ENCODE data around the gene NPHP1. TPM values are rescaled to one million over a fixed set of nuclear protein-coding genes. Genes with fewer than 3 reads are reported as not detected.
A peak's percentile ranks its signal among the peaks of the same experiment; 100 is the strongest.
"Not testable (repeated sequence)": the region's sequence is repeated elsewhere in the genome, so short reads cannot be mapped to it uniquely, and the experiment has no call there.

The NPHP1 gene
- polyA plus RNA-seq, 1 experiment = 5.4 TPM

- TF ChIP-seq, protein P1, sequence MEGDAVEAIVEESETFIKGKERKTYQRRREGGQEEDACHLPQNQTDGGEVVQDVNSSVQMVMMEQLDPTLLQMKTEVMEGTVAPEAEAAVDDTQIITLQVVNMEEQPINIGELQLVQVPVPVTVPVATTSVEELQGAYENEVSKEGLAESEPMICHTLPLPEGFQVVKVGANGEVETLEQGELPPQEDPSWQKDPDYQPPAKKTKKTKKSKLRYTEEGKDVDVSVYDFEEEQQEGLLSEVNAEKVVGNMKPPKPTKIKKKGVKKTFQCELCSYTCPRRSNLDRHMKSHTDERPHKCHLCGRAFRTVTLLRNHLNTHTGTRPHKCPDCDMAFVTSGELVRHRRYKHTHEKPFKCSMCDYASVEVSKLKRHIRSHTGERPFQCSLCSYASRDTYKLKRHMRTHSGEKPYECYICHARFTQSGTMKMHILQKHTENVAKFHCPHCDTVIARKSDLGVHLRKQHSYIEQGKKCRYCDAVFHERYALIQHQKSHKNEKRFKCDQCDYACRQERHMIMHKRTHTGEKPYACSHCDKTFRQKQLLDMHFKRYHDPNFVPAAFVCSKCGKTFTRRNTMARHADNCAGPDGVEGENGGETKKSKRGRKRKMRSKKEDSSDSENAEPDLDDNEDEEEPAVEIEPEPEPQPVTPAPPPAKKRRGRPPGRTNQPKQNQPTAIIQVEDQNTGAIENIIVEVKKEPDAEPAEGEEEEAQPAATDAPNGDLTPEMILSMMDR (IDR thresholded peaks at IDR 0.05; ENCODE audit: low read depth, low read length) = peak; percentile 69
- peaks cover 2% of the 10 kb centered on the region for H3K27me3 ChIP-seq (ENCODE audit: control insufficient read depth, insufficient read depth, low read length)
- H3K4me3 ChIP-seq (ENCODE audit: low read depth, low read length) = peak overlapping the region; percentile 53
- CTCF ChIA-PET = interaction anchor here (0.7 to 1.9 kb wide), 6 partner anchors 9 to 41 kb away, joined by 3 to 24 read pairs (median 4); no protein-coding TSS in a partner anchor
- no peak overlapping the region for H3K27ac ChIP-seq (ENCODE audit: low read depth, low read length)
- no peaks in the 10 kb centered on the region; the same call in 1 of the 2 replicates for H3K9me3 ChIP-seq (ENCODE audit: control insufficient read depth, insufficient read depth, low read length)
- POLR2A ChIA-PET = interaction anchor here (0.6 kb wide), 1 partner anchor 10 kb away, joined by 4 read pairs; no protein-coding TSS in a partner anchor
- DNase-seq (ENCODE audit: low read depth, low spot score) = no peak
Measured at GRCh38 chr2:110116033-110116710, 88.6 kb downstream of the NPHP1 start.

DNA sequence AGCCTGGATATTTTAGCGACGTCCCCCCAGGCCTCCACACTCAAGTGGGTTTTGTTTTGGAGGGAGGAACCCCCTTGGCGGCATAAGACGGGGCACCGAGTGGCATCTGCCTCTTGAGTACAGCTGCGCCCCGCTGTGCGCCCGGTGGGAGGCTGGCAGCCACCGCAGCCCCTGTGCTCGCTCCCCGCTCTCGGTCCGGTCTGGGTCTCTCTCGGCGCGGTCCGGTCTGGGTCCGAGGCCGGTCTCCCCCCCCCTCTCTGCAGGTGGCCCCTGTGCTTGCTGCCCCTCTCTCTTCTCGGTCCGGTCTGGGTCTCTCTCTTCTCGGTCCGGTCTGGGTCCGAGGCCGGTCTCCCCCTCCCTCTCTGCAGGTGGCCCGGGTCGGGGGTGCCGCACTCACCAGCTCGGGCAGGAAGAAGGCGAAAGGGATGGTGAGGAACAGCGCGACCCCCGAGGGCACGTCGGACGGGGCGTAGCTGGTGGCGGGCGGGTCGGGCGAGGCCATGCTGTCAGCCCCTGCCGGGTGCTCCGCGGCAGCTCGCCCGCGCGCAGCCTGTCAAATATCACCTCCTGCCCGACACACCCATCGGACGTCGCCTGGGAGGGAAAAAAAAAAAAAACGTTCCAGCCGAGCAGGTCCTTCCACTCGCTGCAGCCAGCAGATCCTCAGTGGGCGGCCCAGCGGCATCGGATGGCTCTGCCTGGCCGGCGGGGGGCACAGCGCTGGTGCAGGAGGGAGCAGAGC lies 89.4 kb downstream of the NPHP1 start, which contains the start of gene MALL:
Gene MALL, minus strand, starts transcription at position 532 of the 742 bp plus-strand sequence. Its CDS starts 30 bp downstream, at position 502.
- Histone ChIP-seq H3K4me3 (ENCODE audit: low read depth, low read length) (peak within 1 kb of the TSS; percentile 53), H3K27me3 (ENCODE audit: control insufficient read depth, insufficient read depth, low read length) (peaks cover 2% of the 10 kb centered on the region), H3K27ac (ENCODE audit: low read depth, low read length) (no peak within 1 kb of the TSS), H3K9me3 (ENCODE audit: control insufficient read depth, insufficient read depth, low read length) (no peaks in the 10 kb centered on the region; the same call in 1 of the 2 replicates)
- ChIA-PET CTCF (interaction anchor here (0.7 to 1.9 kb wide), 7 partner anchors 9 to 874 kb away, joined by 3 to 24 read pairs (median 4); no protein-coding TSS in a partner anchor), POLR2A (interaction anchor here (0.7 to 1.1 kb wide), 2 partner anchors 9 to 587 kb away, joined by 4 to 6 read pairs; no protein-coding TSS in a partner anchor)
- TF ChIP-seq, protein P1 (IDR thresholded peaks at IDR 0.05; ENCODE audit: low read depth, low read length) = no peak
- no peak for DNase-seq (ENCODE audit: low read depth, low spot score)

DNA sequence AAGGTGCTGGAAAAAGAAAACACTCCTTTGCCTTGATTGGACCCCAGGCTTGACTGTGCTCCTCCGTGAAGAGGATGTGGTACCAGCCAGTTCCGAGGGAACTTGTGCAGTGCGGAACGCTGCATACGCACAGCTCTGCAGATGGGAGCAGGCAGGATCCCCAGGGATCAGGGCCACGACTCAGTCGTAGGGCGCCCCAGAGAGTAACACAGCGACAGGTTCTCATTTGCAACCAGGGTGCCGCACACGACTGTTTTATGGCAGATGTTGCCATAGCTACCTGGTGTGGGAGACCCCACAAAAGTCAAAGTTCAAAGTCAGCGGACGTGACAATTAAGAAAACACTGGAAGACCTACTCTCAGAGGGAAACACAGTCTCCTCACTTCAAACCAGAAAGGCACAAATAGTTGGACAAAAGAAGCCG lies 90.0 kb downstream of the NPHP1 start:
- peaks cover 2% of the 10 kb centered on the region for H3K27me3 ChIP-seq (ENCODE audit: control insufficient read depth, insufficient read depth, low read length)
- DNase-seq (ENCODE audit: low read depth, low spot score) = no peak
- ChIA-PET CTCF (interaction anchor here (1.5 to 1.9 kb wide), 2 partner anchors 8 to 42 kb away, joined by 3 to 24 read pairs; no protein-coding TSS in a partner anchor), POLR2A (interaction anchor here (1.1 kb wide), 1 partner anchor 8 kb away, joined by 6 read pairs; no protein-coding TSS in a partner anchor)
- no peak overlapping the region for H3K27ac ChIP-seq (ENCODE audit: low read depth, low read length)
- TF ChIP-seq, protein P1 (IDR thresholded peaks at IDR 0.05; ENCODE audit: low read depth, low read length) = no peak
- H3K4me3 ChIP-seq (ENCODE audit: low read depth, low read length) = no peak overlapping the region
- H3K9me3 ChIP-seq (ENCODE audit: control insufficient read depth, insufficient read depth, low read length) = no peaks in the 10 kb centered on the region; the same call in 1 of the 2 replicates

DNA sequence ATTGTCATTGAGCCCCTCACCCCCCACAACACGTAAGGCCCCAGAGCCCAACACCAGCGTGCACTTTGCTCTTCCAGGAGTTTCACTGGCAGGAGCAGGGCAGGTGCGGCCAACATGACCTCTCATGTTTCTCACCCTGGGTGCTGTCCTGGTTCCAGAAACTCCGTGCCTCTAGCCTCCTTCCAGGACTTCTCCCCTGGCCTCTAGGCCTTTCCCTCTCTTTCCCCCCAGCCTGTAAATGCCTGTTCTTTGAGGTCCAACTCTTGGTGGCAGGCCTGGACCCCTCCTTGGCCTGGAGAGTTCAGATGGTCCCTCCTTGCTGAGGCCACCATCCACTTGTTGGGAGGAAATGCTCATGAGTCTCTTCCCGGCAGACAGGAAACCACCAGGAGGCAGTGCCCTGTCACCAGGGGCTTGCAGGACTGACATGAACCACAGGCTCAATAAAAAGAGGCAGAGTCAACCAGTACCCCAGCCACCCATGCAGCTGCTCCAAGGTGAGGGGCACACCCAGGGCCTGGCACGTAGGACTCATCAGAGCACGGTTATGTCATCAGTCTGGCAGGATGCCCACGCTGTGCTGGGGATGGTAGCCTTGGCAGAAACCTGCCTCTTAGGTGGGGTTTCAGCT lies 90.7 kb downstream of the NPHP1 start:
- Histone ChIP-seq H3K4me3 (ENCODE audit: low read depth, low read length) (no peak overlapping the region), H3K27me3 (ENCODE audit: control insufficient read depth, insufficient read depth, low read length) (peaks cover 2% of the 10 kb centered on the region), H3K27ac (ENCODE audit: low read depth, low read length) (no peak overlapping the region), H3K9me3 (ENCODE audit: control insufficient read depth, insufficient read depth, low read length) (no peaks in the 10 kb centered on the region; the same call in 1 of the 2 replicates)
- TF ChIP-seq, protein P1 (IDR thresholded peaks at IDR 0.05; ENCODE audit: low read depth, low read length) = no peak
- POLR2A ChIA-PET = no interaction called here
- DNase-seq (ENCODE audit: low read depth, low spot score) = no peak
- CTCF ChIA-PET = interaction anchor here (1.5 kb wide), 1 partner anchor 43 kb away, joined by 3 read pairs; no protein-coding TSS in a partner anchor

DNA sequence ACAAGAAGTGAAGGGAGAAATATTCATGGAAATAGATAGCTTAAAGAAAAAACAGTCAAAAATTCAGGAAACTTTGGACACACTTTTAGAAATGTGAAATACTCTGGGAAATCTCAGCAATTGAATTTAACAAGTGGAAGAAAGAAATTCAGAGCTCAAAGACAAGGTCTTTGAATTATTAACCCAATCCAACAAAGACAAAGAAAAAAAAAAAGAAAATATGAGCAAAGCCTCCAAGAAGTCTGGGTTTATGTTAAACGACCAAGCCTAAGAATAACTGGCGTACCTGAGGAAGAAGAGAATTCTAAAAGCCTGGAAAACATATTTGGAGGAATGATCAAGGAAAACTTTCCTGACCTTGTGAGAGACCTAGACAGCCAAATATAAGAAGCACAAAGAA lies 96.5 kb downstream of the NPHP1 start:
- H3K4me3 ChIP-seq (ENCODE audit: low read depth, low read length); H3K27me3 ChIP-seq (ENCODE audit: control insufficient read depth, insufficient read depth, low read length); H3K27ac ChIP-seq (ENCODE audit: low read depth, low read length); H3K9me3 ChIP-seq (ENCODE audit: control insufficient read depth, insufficient read depth, low read length); DNase-seq (ENCODE audit: low read depth, low spot score); POLR2A ChIA-PET: not testable (repeated sequence)
- CTCF ChIA-PET = interaction anchor here (1.1 kb wide), 1 partner anchor 49 kb away, joined by 3 read pairs; no protein-coding TSS in a partner anchor

Data from AG04450 (cell line).